Kidney (tissue), 14 donors: Measurements from ENCODE around the gene NSG2. TPM values are rescaled to one million over a fixed set of nuclear protein-coding genes. Genes with fewer than 3 reads are reported as not detected.

Experiments used
- DNase-seq, 5 donors: peaks; one replicate each; pipeline ENCODE4 v3.0.0-alpha.2; 2013 to 2020
- FAIRE-seq: peaks from 2 replicates; lab custom pipeline; 2012; peaks lifted over from hg19 to GRCh38; lab: Jason Lieb, UNC
- H3K27ac ChIP-seq, 2 donors: one replicate each; pipeline ENCODE4 v1.7.0; 2013; ENCODE audit warnings: low read depth in 2 of 2, low read length in 2 of 2, inconsistent platforms in 1 of 2
- H3K27me3 ChIP-seq: one replicate; pipeline ENCODE4 v1.7.1; 2013; ENCODE audit warnings: low read length, inconsistent platforms; ENCODE audit not compliant: control insufficient read depth, insufficient read depth
- H3K36me3 ChIP-seq, 3 donors: one replicate each; pipeline versions ENCODE4 v1.7.0 to v1.7.1; 2013; ENCODE audit warnings: low read length in 3 of 3, control low read depth in 1 of 3, inconsistent platforms in 1 of 3; ENCODE audit not compliant: insufficient read depth in 3 of 3, control insufficient read depth in 2 of 3
- H3K4me1 ChIP-seq, 3 donors: one replicate each; pipeline versions ENCODE4 v1.7.0 to v1.7.1; 2013; ENCODE audit warnings: low read length in 3 of 3, inconsistent platforms in 1 of 3, low read depth in 1 of 3; ENCODE audit not compliant: control insufficient read depth in 2 of 3, insufficient read depth in 2 of 3
- H3K4me3 ChIP-seq, 3 donors: one replicate each; pipeline versions ENCODE4 v1.7.0 to v1.8.1; 2013; ENCODE audit warnings: low read length in 3 of 3, control low read depth in 1 of 3, inconsistent platforms in 1 of 3
- H3K9ac ChIP-seq, 3 donors: one replicate each; pipeline versions ENCODE4 v1.7.0 to v1.7.1; 2013; ENCODE audit warnings: low read length in 3 of 3, control low read depth in 1 of 3, inconsistent platforms in 1 of 3
- H3K9me3 ChIP-seq, 3 donors: one replicate each; pipeline versions ENCODE4 v1.7.0 to v1.7.1; 2013; ENCODE audit warnings: low read length in 3 of 3, control low read depth in 1 of 3, inconsistent platforms in 1 of 3; ENCODE audit not compliant: control insufficient read depth in 2 of 3, insufficient read depth in 1 of 3
- CTCF ChIP-seq: IDR thresholded peaks from 3 replicates; pipeline ENCODE4 v1.5.1; 2012; ENCODE audit warnings: mild to moderate bottlenecking, moderate library complexity, borderline replicate concordance; ENCODE audit not compliant: insufficient read depth; ENCODE audit errors: extremely low read depth
- intact Hi-C: fragments of 100-400 bp; cut with DNase I; formaldehyde crosslinking; loops from one replicate; pipeline ENCODE4 v1.11.1; 2022
- polyA plus RNA-seq: library from polyadenylated mRNA; stranded (reverse); fragments of 350-450 nt; fragmentation: Illumina TruSeq; extraction: RNeasy Lipid Tissue Mini Kit (QIAGEN cat#74804); gene quantifications from one replicate; pipeline ENCODE4 v1.2.3, GENCODE V29; 2014; ENCODE audit warnings: low read depth, low replicate concordance; ENCODE audit not compliant: insufficient read depth
- total RNA-seq: library from RNA; stranded (reverse); fragmentation: NEBNext Ultra II Directional; extraction: Animal tissue kit (Norgen Biotek cat#: 25700); gene quantifications from one replicate; pipeline ENCODE4 v1.2.1, GENCODE V29; 2021
- donor health status: control.
- donor health status: control.
- donor health status: control.
- donor health status: control.
- donor health status: control.
- donor health status: DM: yes; HTN: yes; CAD: no.
- donor health status: Normal renal cell carcinoma (clear cell type).

The NSG2 gene
- total and polyA plus RNA-seq, 2 donors from 2014 or later = 0.41 TPM; not detected in 1

GRCh38 chr5:174110310-174110709 lies 64.8 kb downstream of the NSG2 start:
- H3K27me3 ChIP-seq = no peaks in the 10 kb centered on the region
- H3K9me3 ChIP-seq = no peaks in the 10 kb centered on the region
- H3K9ac ChIP-seq = no peak overlapping the region
- no peak for TF ChIP-seq CTCF
- intact Hi-C loops = no loop called here
- no peak for DNase-seq
- H3K4me3 ChIP-seq = no peak overlapping the region
- no peak overlapping the region for H3K27ac ChIP-seq
- no peak for FAIRE-seq
- no peaks in the 10 kb centered on the region for H3K4me1 ChIP-seq
- H3K36me3 ChIP-seq = no peaks in the 10 kb centered on the region

GRCh38 chr5:174111287-174111973 lies 65.9 kb downstream of the NSG2 start:
- Histone ChIP-seq H3K4me1 (no peaks in the 10 kb centered on the region), H3K9me3 (no peaks in the 10 kb centered on the region), H3K27me3 (no peaks in the 10 kb centered on the region), H3K36me3 (no peaks in the 10 kb centered on the region), H3K4me3 (no peak overlapping the region), H3K9ac (no peak overlapping the region), H3K27ac (no peak overlapping the region)
- intact Hi-C loops = no loop called here
- no peak for TF ChIP-seq CTCF
- FAIRE-seq (no peak), DNase-seq (no peak)

- no peaks in the 10 kb centered on the region for H3K9me3 ChIP-seq
- no peak overlapping the region for H3K9ac ChIP-seq
- intact Hi-C loops = no loop called here
- DNase-seq = no peak
- H3K27me3 ChIP-seq = no peaks in the 10 kb centered on the region
- H3K36me3 ChIP-seq = no peaks in the 10 kb centered on the region
- H3K4me3 ChIP-seq = no peak overlapping the region
- no peak for TF ChIP-seq CTCF
- H3K4me1 ChIP-seq = no peaks in the 10 kb centered on the region
- FAIRE-seq = no peak
- no peak overlapping the region for H3K27ac ChIP-seq
These were observed 69.7 kb downstream of the NSG2 start for GRCh38 chr5:174115226-174115625.
